ENCODE measurements around the gene CD3G.

CD3G gene

GRCh38 chr11:118325283-118325682, 18.9 kb upstream of the CD3G start:
- no peak for DNase-seq (ENCODE audit: low spot score)

GRCh38 chr11:118328745-118329144, 15.4 kb upstream of the CD3G start:
- DNase-seq (ENCODE audit: low spot score) = no peak

- DNase-seq (ENCODE audit: low spot score) = no peak
These were observed 9.4 kb upstream of the CD3G start for GRCh38 chr11:118334745-118335144.

GRCh38 chr11:118338637-118339061, 5.5 kb upstream of the CD3G start:
- no peak for DNase-seq (ENCODE audit: low spot score)

GRCh38 chr11:118339281-118339961, 4.7 kb upstream of the CD3G start:
- DNase-seq (ENCODE audit: low spot score) = no peak

GRCh38 chr11:118340449-118340848, 3.7 kb upstream of the CD3G start:
- DNase-seq (ENCODE audit: low spot score) = no peak

- no peak for DNase-seq (ENCODE audit: low spot score)
These were observed 2.9 kb upstream of the CD3G start for GRCh38 chr11:118341261-118341660.

- DNase-seq (ENCODE audit: low spot score) = no peak
These were observed 2.2 kb upstream of the CD3G start for GRCh38 chr11:118341815-118342489.

- no peak for DNase-seq (ENCODE audit: low spot score)
These were observed 1.5 kb upstream of the CD3G start, which contains the start of gene CD3D for GRCh38 chr11:118342503-118343161. Gene CD3D (minus strand): TSS chr11:118342705. CDS start chr11:118342607, 98 bp downstream.

- no peak for DNase-seq (ENCODE audit: low spot score)
These were observed 896 bp upstream of the CD3G start for GRCh38 chr11:118343248-118343647.

GRCh38 chr11:118349475-118349874, 5.3 kb downstream of the CD3G start:
- DNase-seq (ENCODE audit: low spot score) = no peak

- no peak for DNase-seq (ENCODE audit: low spot score)
These were observed 9.1 kb downstream of the CD3G start for GRCh38 chr11:118353084-118353710.

GRCh38 chr11:118358071-118358470, 13.9 kb downstream of the CD3G start:
- DNase-seq (ENCODE audit: low spot score) = no peak

- DNase-seq (ENCODE audit: low spot score) = peak; percentile 94
These were observed 15.3 kb downstream of the CD3G start, which contains the start of gene UBE4A for GRCh38 chr11:118359295-118359958. Gene UBE4A (plus strand): TSS chr11:118359600. CDS start chr11:118365081, 5,481 bp downstream.

- no peak for DNase-seq (ENCODE audit: low spot score)
These were observed 20.9 kb downstream of the CD3G start for GRCh38 chr11:118364956-118365615.

GRCh38 chr11:118366287-118366686, 22.1 kb downstream of the CD3G start:
- no peak for DNase-seq (ENCODE audit: low spot score)

GRCh38 chr11:118370774-118371173, 26.6 kb downstream of the CD3G start:
- no peak for DNase-seq (ENCODE audit: low spot score)

- no peak for DNase-seq (ENCODE audit: low spot score)
These were observed 29.1 kb downstream of the CD3G start for GRCh38 chr11:118373263-118373662.

- DNase-seq (ENCODE audit: low spot score) = no peak
These were observed 29.7 kb downstream of the CD3G start for GRCh38 chr11:118373871-118374270.

- DNase-seq (ENCODE audit: low spot score) = peak; percentile 80
These were observed 30.6 kb downstream of the CD3G start for GRCh38 chr11:118374729-118375128.

- no peak for DNase-seq (ENCODE audit: low spot score)
These were observed 31.8 kb downstream of the CD3G start for GRCh38 chr11:118375978-118376377.
